HG03378 (cell line): ENCODE results near the gene GPR142.

Source experiments
- ATAC-seq: cut with Tn5 transposase; IDR thresholded peaks from one replicate; pipeline ENCODE4 v1.9.1; 2021; ENCODE audit warnings: mild to moderate bottlenecking, moderate library complexity; ENCODE audit not compliant: unreplicated experiment

GPR142 gene

GRCh38 chr17:74368341-74369081 is 1.2 kb downstream of the GPR142 start:
- no peak for ATAC-seq

- no peak for ATAC-seq
Observed at GRCh38 chr17:74369221-74369620, 1.9 kb downstream of the GPR142 start.

GRCh38 chr17:74369665-74370490 is 2.6 kb downstream of the GPR142 start:
- no peak for ATAC-seq

- ATAC-seq: no peak
Observed at GRCh38 chr17:74371653-74372147, 4.4 kb downstream of the GPR142 start.

- no peak for ATAC-seq
Observed at GRCh38 chr17:74372426-74372825, 5.1 kb downstream of the GPR142 start.

- no peak for ATAC-seq
Observed at GRCh38 chr17:74373838-74374606, 6.7 kb downstream of the GPR142 start.

- no peak for ATAC-seq
Observed at GRCh38 chr17:74374858-74375257, 7.6 kb downstream of the GPR142 start.

- ATAC-seq: no peak
Observed at GRCh38 chr17:74379495-74380085, 12.3 kb downstream of the GPR142 start.

GRCh38 chr17:74380086-74380958 is 13.0 kb downstream of the GPR142 start:
- no peak for ATAC-seq

- ATAC-seq: no peak
Observed at GRCh38 chr17:74380959-74381808, 13.9 kb downstream of the GPR142 start.

- no peak for ATAC-seq
Observed at GRCh38 chr17:74383141-74383540, 15.8 kb downstream of the GPR142 start.

GRCh38 chr17:74385201-74385600 is 17.9 kb downstream of the GPR142 start:
- ATAC-seq: no peak

- ATAC-seq: no peak
Observed at GRCh38 chr17:74386386-74386785, 19.1 kb downstream of the GPR142 start.

- no peak for ATAC-seq
Observed at GRCh38 chr17:74387365-74388218, 20.3 kb downstream of the GPR142 start.

GRCh38 chr17:74389084-74389753 is 21.9 kb downstream of the GPR142 start:
- no peak for ATAC-seq

- ATAC-seq: no peak
Observed at GRCh38 chr17:74389937-74390679, 22.8 kb downstream of the GPR142 start.
